T-cell (primary cell): ENCODE results near the gene ZNF574. TPM values are rescaled to one million over a fixed set of nuclear protein-coding genes. Genes with fewer than 3 reads are reported as not detected.

Experiments used
- ATAC-seq, 4 experiments: fragments of 200-7000 bp in 3 of 4; fragments of 150-1000 bp in 1 of 4; cut with Tn5 transposase; replicated peaks in 1 of 4; 1 replicate in 3 of 4; 2 replicates in 1 of 4; pipeline ENCODE4 v1.10.0; 2021; ENCODE audit warnings: moderate library complexity in 3 of 4, mild to moderate bottlenecking in 2 of 4, moderate number of reproducible peaks in 1 of 4
- CTCF ChIA-PET, 2 donors: fragments of 300-600 bp; sonication (Branson Sonifier 250); formaldehyde crosslinking; loops; one replicate each; lab custom pipeline; 2022; ENCODE audit warnings: antibody characterized with exemption in 2 of 2; lab: Charles Lee
- POLR2A ChIA-PET, 2 donors: fragments of 300-600 bp; sonication (Branson Sonifier 250); formaldehyde crosslinking; loops; one replicate each; lab custom pipeline; 2022; ENCODE audit warnings: antibody characterized with exemption in 2 of 2; lab: Charles Lee
- DNase-seq, 35 experiments: peaks; one replicate each; pipeline versions ENCODE4 v3.0.0 to v3.0.0-alpha.2; 2013 to 2023
- H3K27ac ChIP-seq: one replicate; pipeline ENCODE4 v1.5.1; 2013; ENCODE audit warnings: low read length
- H3K27me3 ChIP-seq, 2 experiments: replicated peaks in 1 of 2; 1 replicate in 1 of 2; 2 replicates in 1 of 2; pipeline versions ENCODE4 v1.6.1 to v1.7.0; 2013; ENCODE audit warnings: low read length in 1 of 2, mixed read lengths in 1 of 2; ENCODE audit not compliant: control insufficient read depth in 2 of 2, insufficient read depth in 2 of 2; ENCODE audit errors: extremely low read depth in 1 of 2
- H3K36me3 ChIP-seq, 2 donors: 1 replicate in 1 of 2; 2 replicates in 1 of 2; pipeline versions ENCODE4 v1.6.1 to v1.7.0; 2013; ENCODE audit warnings: low read length in 1 of 2; ENCODE audit not compliant: control insufficient read depth in 2 of 2, insufficient read depth in 1 of 2; ENCODE audit errors: extremely low read depth in 1 of 2
- H3K4me1 ChIP-seq, 2 experiments: 1 replicate in 1 of 2; 2 replicates in 1 of 2; pipeline versions ENCODE4 v1.6.1 to v1.7.0; 2013; ENCODE audit warnings: low read length in 2 of 2, mixed read lengths in 1 of 2; ENCODE audit not compliant: insufficient read depth in 2 of 2, control insufficient read depth in 1 of 2; ENCODE audit errors: extremely low read depth in 1 of 2
- H3K4me3 ChIP-seq, 2 donors: 1 replicate in 1 of 2; 2 replicates in 1 of 2; pipeline versions ENCODE4 v1.5.1 to v1.7.0; 2013; ENCODE audit warnings: mild to moderate bottlenecking in 2 of 2, low read length in 1 of 2, moderate library complexity in 1 of 2; ENCODE audit not compliant: control insufficient read depth in 1 of 2; ENCODE audit errors: extremely low read depth in 1 of 2
- H3K9me3 ChIP-seq: 2 replicates; pipeline ENCODE4 v1.7.0; 2013
- H3K27ac Mint-ChIP-seq, 2 donors: one replicate each; pipeline ENCODE4 v1.8.0; 2020 to 2021; ENCODE audit warnings: mild to moderate bottlenecking in 2 of 2, mixed read lengths in 2 of 2
- H3K27me3 Mint-ChIP-seq, 2 donors: one replicate each; pipeline ENCODE4 v1.8.0; 2021 to 2022; ENCODE audit warnings: mixed read lengths in 2 of 2
- H3K36me3 Mint-ChIP-seq: one replicate; pipeline ENCODE4 v1.8.0; 2021; ENCODE audit warnings: mixed read lengths
- H3K4me1 Mint-ChIP-seq, 3 donors: one replicate each; pipeline ENCODE4 v1.8.0; 2020 to 2022; ENCODE audit warnings: mixed read lengths in 3 of 3, mild to moderate bottlenecking in 1 of 3
- H3K4me3 Mint-ChIP-seq, 3 donors: one replicate each; pipeline ENCODE4 v1.8.0; 2020 to 2022; ENCODE audit warnings: mild to moderate bottlenecking in 3 of 3, mixed read lengths in 3 of 3, moderate library complexity in 3 of 3
- H3K9me3 Mint-ChIP-seq, 3 donors: one replicate each; pipeline ENCODE4 v1.8.0; 2020 to 2022; ENCODE audit warnings: mixed read lengths in 3 of 3
- WGBS: methylation state at CpG from one replicate; pipeline ENCODE4 v1.1.5; 2013; ENCODE audit warnings: missing lambda C conversion rate; ENCODE audit not compliant: insufficient coverage; 5-methylcytosine and 5-hydroxymethylcytosine counted together
- total RNA-seq, 35 experiments: library from RNA in 6 of 35; stranded (reverse) in 6 of 35; fragments of 120-200 nt in 1 of 35; gene quantifications; one replicate each; pipeline versions ENCODE4 v1.2.1 to v1.2.4 and lab custom pipeline; 2013 to 2026

ZNF574 gene
- total RNA-seq, 5 donors from 2014 or later (not counting 1 experiment from before 2014, with no cell fraction given), result 18.4 to 27.4 (median 26.6) TPM

DNA sequence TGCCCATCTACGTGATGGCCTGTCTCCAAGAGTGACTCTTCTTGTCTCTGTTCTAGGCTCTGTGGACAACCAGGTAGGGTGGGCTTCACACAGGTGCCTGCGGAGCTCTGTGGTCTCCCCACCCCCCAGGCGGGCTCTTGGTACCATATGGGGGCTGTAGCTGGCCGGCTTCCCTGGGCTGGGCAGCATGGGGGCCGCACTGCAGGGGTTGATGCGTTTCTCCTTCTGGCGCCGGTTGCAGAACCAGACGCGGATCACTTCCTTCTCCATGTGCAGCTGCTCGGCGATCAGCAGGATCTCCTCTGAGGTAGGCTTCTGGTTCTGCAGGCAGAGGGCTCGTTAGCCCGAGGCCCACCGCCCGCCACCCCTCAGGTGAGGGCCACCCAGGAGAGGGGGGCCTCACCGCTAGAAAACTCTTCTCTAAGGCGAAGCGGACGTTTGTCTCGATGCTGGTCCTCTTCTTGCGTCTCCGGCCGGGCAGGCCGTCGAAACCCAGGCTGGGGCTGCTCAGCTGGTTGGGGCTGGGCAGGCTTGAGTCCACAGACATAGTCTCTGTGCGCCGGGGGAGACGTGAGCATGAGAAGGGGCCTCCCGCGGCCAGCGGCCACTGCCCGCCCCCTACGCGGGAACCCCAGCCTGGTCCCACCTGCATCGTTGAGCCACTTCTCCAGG is 19.3 kb downstream of the ZNF574 start:
- Histone ChIP-seq H3K36me3 (peaks cover 22 to 52% of the 10 kb centered on the region in 2 donors), H3K27me3 (no peaks in the 10 kb centered on the region), H3K9me3 (no peaks in the 10 kb centered on the region), H3K4me3 (no peak overlapping the region), H3K27ac (no peak overlapping the region), H3K4me1 (peaks cover 0 to 20% of the 10 kb centered on the region in 2 experiments)
- DNase-seq (no peak), ATAC-seq (no peak)
- H3K27me3 Mint-ChIP-seq, result no peaks in the 10 kb centered on the region
- ChIA-PET POLR2A (no interaction called here), CTCF (no interaction called here)
- WGBS, result 97% methylated on average over 34 of the region's 36 CpGs
- H3K4me1 Mint-ChIP-seq, result peaks cover 10 to 13% (median 12%) of the 10 kb centered on the region in 3 donors
- H3K36me3 Mint-ChIP-seq, result peaks cover 31% of the 10 kb centered on the region
- H3K27ac Mint-ChIP-seq, result no peak overlapping the region
- H3K4me3 Mint-ChIP-seq, result no peak overlapping the region
- no peaks in the 10 kb centered on the region for H3K9me3 Mint-ChIP-seq

DNA sequence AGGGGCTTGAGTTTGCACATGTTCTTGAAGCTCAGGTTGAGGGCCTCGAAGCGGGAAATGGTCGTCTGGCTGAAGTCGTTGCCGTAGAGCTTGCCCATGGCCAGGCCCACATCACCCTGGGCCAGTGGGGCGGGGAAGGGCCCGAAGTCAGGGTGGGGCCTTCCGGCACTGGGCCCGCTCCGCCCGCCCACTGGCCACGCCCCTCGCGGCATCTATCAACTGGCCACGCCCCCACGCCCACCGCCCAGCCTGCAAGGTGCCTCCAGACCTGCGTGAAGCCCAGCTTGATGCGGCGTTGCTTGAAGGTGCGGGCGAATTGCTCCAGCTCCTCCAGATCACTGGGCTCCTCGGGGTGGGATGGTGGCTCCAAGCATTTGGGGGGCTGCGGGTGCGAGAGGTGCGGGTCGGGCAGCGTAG is 19.9 kb downstream of the ZNF574 start:
- Histone ChIP-seq H3K27ac (no peak overlapping the region), H3K4me1 (peaks cover 0 to 15% of the 10 kb centered on the region in 2 experiments), H3K27me3 (no peaks in the 10 kb centered on the region), H3K4me3 (no peak overlapping the region), H3K9me3 (no peaks in the 10 kb centered on the region), H3K36me3 (peaks cover 22 to 52% of the 10 kb centered on the region in 2 donors)
- no peak overlapping the region for H3K27ac Mint-ChIP-seq
- H3K27me3 Mint-ChIP-seq, result no peaks in the 10 kb centered on the region
- H3K36me3 Mint-ChIP-seq, result peaks cover 31% of the 10 kb centered on the region
- no peaks in the 10 kb centered on the region for H3K9me3 Mint-ChIP-seq
- H3K4me1 Mint-ChIP-seq, result peaks cover 4 to 8% (median 7%) of the 10 kb centered on the region in 3 donors
- ChIA-PET CTCF (no interaction called here), POLR2A (no interaction called here)
- H3K4me3 Mint-ChIP-seq, result no peak overlapping the region
- DNase-seq (no peak), ATAC-seq (no peak)
- 87% methylated on average over 21 of the region's 28 CpGs for WGBS

DNA sequence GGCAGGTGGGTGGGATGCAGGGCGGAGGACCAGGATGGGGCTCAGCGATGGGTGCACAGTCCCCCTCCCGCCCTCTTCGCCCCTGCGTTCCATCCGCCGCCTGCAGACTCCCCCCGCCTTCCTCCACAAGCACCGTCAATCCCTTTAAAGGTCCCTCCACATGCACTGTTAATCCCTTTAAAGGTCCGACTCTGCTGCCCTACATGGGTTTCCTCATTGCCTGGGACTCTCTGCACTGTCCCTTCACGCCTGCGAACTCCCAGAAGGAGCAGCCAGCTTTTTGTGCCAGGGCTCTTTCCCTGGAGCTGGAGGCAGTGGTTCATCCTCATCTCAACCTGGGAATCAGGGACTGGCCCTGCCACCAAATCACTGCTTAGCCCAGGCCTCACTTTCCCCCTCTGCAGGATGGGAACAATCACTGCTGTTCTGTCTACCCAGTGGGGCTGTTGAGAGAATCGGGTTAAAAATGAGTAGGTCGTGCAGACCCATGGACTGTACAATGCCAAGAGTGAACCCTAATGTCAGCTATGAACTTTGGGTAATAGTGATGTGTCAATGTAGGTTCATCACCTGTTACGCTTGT is 20.4 kb downstream of the ZNF574 start:
- CTCF ChIA-PET, result interaction anchor here (0.6 to 0.7 kb wide), 2 partner anchors 38 to 1610 kb away, joined by 4 to 7 read pairs; no protein-coding TSS in a partner anchor
- H3K36me3 Mint-ChIP-seq, result peaks cover 35% of the 10 kb centered on the region

DNA sequence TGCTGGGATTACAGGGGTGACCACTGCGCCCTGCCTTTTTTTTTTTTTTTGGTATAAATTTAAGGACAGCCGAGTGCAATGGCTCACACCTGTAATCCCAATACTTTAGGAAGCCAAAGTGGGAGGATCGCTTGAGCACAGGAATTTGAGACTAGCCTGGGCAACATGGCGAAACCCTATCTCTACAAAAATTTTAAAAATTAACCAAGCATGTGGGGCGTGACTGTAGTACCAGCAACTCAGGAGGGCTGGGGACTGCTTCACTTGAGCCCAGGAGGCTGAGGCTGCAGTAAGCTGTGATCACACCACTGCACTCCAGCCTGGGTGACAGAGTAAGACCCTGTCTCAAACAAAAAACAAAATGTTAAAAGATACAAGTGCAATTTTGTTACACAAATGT is 21.5 kb downstream of the ZNF574 start:
- 100% methylated on average over 1 of the region's 5 CpGs for WGBS
- no peak overlapping the region for H3K4me3 ChIP-seq
- no peak for ATAC-seq
- no peaks in the 10 kb centered on the region for H3K27me3 ChIP-seq
- H3K4me3 Mint-ChIP-seq, result no peak overlapping the region
- H3K36me3 Mint-ChIP-seq, result peaks cover 32% of the 10 kb centered on the region
- no peak overlapping the region for H3K27ac ChIP-seq
- no peaks in the 10 kb centered on the region for H3K27me3 Mint-ChIP-seq
- CTCF ChIA-PET, result interaction anchor here in 1 of 2 donors (0.7 kb wide), 1 partner anchor 233 kb away, joined by 4 read pairs; no protein-coding TSS in a partner anchor
- POLR2A ChIA-PET, result interaction anchor here in 1 of 2 donors (0.6 kb wide), 1 partner anchor 133 kb away, joined by 3 read pairs; no protein-coding TSS in a partner anchor
- H3K9me3 Mint-ChIP-seq, result no peaks in the 10 kb centered on the region
- H3K4me1 ChIP-seq, result no peaks in the 10 kb centered on the region
- no peaks in the 10 kb centered on the region for H3K9me3 ChIP-seq
- no peak overlapping the region for H3K27ac Mint-ChIP-seq
- no peak for DNase-seq
- no peaks in the 10 kb centered on the region for H3K4me1 Mint-ChIP-seq
- peaks cover 22 to 54% of the 10 kb centered on the region in 2 donors for H3K36me3 ChIP-seq

More for the DNA sequence above, 20.4 kb downstream of the ZNF574 start:
- Histone ChIP-seq H3K9me3 (no peaks in the 10 kb centered on the region), H3K4me3 (no peak overlapping the region), H3K4me1 (peaks cover 0 to 10% of the 10 kb centered on the region in 2 experiments), H3K36me3 (peaks cover 22 to 52% of the 10 kb centered on the region in 2 donors), H3K27ac (no peak overlapping the region), H3K27me3 (no peaks in the 10 kb centered on the region)
- H3K4me3 Mint-ChIP-seq, result no peak overlapping the region
- no peaks in the 10 kb centered on the region for H3K27me3 Mint-ChIP-seq
- 98% methylated on average over 10 of the region's 15 CpGs for WGBS
- DNase-seq (no peak), ATAC-seq (no peak)
- no peaks in the 10 kb centered on the region for H3K9me3 Mint-ChIP-seq
- no peak overlapping the region for H3K27ac Mint-ChIP-seq
- H3K4me1 Mint-ChIP-seq, result peaks cover 0 to 3% (median 2%) of the 10 kb centered on the region in 3 donors
- POLR2A ChIA-PET, result no interaction called here

DNA sequence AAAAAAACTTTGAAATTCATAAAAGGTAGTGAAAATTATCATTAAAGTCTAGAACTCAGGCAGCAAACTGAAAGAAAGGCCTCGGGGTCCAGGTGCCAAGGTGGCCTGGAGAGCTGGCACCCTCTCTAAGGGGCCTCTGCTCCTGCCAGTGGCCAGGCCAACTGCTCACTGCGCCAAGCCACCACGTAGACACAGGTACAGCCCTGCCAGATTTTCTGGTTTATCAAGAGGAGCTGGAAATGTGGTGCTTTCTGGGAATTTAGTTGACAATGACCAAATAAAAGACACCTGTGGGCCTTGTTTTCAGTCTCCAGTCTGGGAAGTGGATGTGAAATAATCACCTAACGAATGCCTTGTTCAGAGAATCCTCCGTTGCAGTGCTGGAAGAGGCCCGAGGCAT is 22.8 kb downstream of the ZNF574 start:
- DNase-seq (no peak), ATAC-seq (no peak)
- H3K27me3 Mint-ChIP-seq, result no peaks in the 10 kb centered on the region
- peaks cover 0 to 2% (median 0%) of the 10 kb centered on the region in 3 donors for H3K4me1 Mint-ChIP-seq
- Histone ChIP-seq H3K27ac (no peak overlapping the region), H3K9me3 (no peaks in the 10 kb centered on the region), H3K4me1 (no peaks in the 10 kb centered on the region), H3K27me3 (no peaks in the 10 kb centered on the region), H3K4me3 (no peak overlapping the region), H3K36me3 (peaks cover 22 to 49% of the 10 kb centered on the region in 2 donors)
- no peak overlapping the region for H3K4me3 Mint-ChIP-seq
- H3K9me3 Mint-ChIP-seq, result no peaks in the 10 kb centered on the region
- ChIA-PET CTCF (no interaction called here), POLR2A (no interaction called here)
- WGBS, result no CpG with 5 or more reads among the region's 6 CpGs
- no peak overlapping the region for H3K27ac Mint-ChIP-seq
- H3K36me3 Mint-ChIP-seq, result peaks cover 39% of the 10 kb centered on the region

DNA sequence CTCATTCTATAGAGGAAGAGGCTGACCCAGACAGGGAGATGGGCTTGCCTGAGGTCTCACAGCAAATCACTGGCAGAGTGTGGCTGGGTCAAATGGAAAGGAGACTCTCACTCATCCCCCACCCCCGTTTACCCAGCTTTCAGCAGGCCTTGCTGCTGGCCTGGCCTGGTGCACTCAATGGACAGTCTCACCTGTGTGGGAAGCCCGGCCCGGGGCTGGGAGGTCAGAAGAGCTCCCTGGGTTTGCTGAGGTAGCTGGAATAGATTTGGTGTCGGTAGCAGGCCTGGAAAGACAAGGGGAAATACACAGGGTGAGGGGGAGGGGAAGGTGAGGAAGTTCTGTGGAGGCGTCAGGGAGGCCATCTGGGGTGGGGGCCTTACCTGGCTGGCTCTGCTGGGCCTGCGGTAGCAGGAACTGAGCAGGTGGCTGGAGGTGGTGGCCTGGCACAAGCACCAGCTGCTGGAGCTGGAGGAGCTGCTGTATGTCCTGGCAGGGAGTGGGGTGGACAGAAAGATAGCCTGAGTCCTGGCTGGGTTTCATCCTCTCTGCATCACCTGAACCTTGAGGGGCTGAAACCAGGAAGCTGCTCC is 23.5 kb downstream of the ZNF574 start:
- Histone ChIP-seq H3K4me3 (no peak overlapping the region), H3K27ac (no peak overlapping the region), H3K27me3 (no peaks in the 10 kb centered on the region), H3K36me3 (peaks cover 22 to 47% of the 10 kb centered on the region in 2 donors), H3K9me3 (no peaks in the 10 kb centered on the region), H3K4me1 (no peaks in the 10 kb centered on the region)
- H3K9me3 Mint-ChIP-seq, result no peaks in the 10 kb centered on the region
- H3K4me3 Mint-ChIP-seq, result no peak overlapping the region
- CTCF ChIA-PET, result interaction anchor here in 1 of 2 donors (0.6 kb wide), 1 partner anchor 416 kb away, joined by 3 read pairs; no protein-coding TSS in a partner anchor
- 74% methylated on average over 5 of the region's 6 CpGs for WGBS
- ATAC-seq (no peak), DNase-seq (no peak)
- H3K36me3 Mint-ChIP-seq, result peaks cover 32% of the 10 kb centered on the region
- no peak overlapping the region for H3K27ac Mint-ChIP-seq
- H3K27me3 Mint-ChIP-seq, result no peaks in the 10 kb centered on the region
- POLR2A ChIA-PET, result no interaction called here
- peaks cover 0 to 2% (median 0%) of the 10 kb centered on the region in 3 donors for H3K4me1 Mint-ChIP-seq
